ENCODE data around the gene MGLL.
A peak's percentile ranks its signal among the peaks of the same experiment; 100 is the strongest.

The MGLL gene

GRCh38 chr3:127789990-127790881 is 32.1 kb downstream of the MGLL start:
- TF ChIP-seq ZFX (IDR thresholded peaks at IDR 0.05; ENCODE audit: borderline replicate concordance) (no peak), CTCF (IDR thresholded peaks at IDR 0.05) (no peak)
- peak overlapping the region; percentile 85 for H3K27ac ChIP-seq

GRCh38 chr3:127789051-127789450 is 33.3 kb downstream of the MGLL start:
- no peak overlapping the region for H3K27ac ChIP-seq

GRCh38 chr3:127788451-127788909 is 33.8 kb downstream of the MGLL start:
- TF ChIP-seq ZFX (IDR thresholded peaks at IDR 0.05; ENCODE audit: borderline replicate concordance) = no peak
- TF ChIP-seq CTCF (IDR thresholded peaks at IDR 0.05) = no peak
- no peak overlapping the region for H3K27ac ChIP-seq

More at GRCh38 chr3:127789051-127789450, 33.3 kb downstream of the MGLL start:
- TF ChIP-seq ZFX (IDR thresholded peaks at IDR 0.05; ENCODE audit: borderline replicate concordance) (no peak), CTCF (IDR thresholded peaks at IDR 0.05) (no peak)

- no peak overlapping the region for H3K27ac ChIP-seq
- TF ChIP-seq CTCF (IDR thresholded peaks at IDR 0.05) (no peak), ZFX (IDR thresholded peaks at IDR 0.05; ENCODE audit: borderline replicate concordance) (no peak)
Observed at GRCh38 chr3:127787571-127788365, 34.5 kb downstream of the MGLL start.

GRCh38 chr3:127787071-127787490 is 35.2 kb downstream of the MGLL start:
- no peak for TF ChIP-seq CTCF (IDR thresholded peaks at IDR 0.05)
- TF ChIP-seq ZFX (IDR thresholded peaks at IDR 0.05; ENCODE audit: borderline replicate concordance) = no peak

GRCh38 chr3:127786353-127787070 is 35.8 kb downstream of the MGLL start:
- TF ChIP-seq CTCF (IDR thresholded peaks at IDR 0.05) (no peak), ZFX (IDR thresholded peaks at IDR 0.05; ENCODE audit: borderline replicate concordance) (no peak)
- H3K27ac ChIP-seq = no peak overlapping the region

More at GRCh38 chr3:127787071-127787490, 35.2 kb downstream of the MGLL start:
- H3K27ac ChIP-seq = no peak overlapping the region

All from 22Rv1 (cell line).